HepG2 (cell line): Measurements from ENCODE around the gene MTMR1. TPM values are rescaled to one million over a fixed set of nuclear protein-coding genes. Genes with fewer than 3 reads are reported as not detected.

Experiments used
- ATAC-seq: fragments of 200-7000 bp; cut with Tn5 transposase; 3 replicates; pipeline ENCODE4 v1.9.1; 2020; ENCODE audit warnings: mild to moderate bottlenecking, moderate library complexity
- BruUV-seq: library from RNA; stranded (reverse); fragments of 400-500 nt; replicated peaks from 2 replicates; lab custom pipeline; 2021; lab: Mats Ljungman, UMichigan
- CTCF ChIA-PET: fragments of 300-600 bp; formaldehyde crosslinking; extraction: SDS; loops from one replicate; lab custom pipeline; 2021; ENCODE audit warnings: low total read pairs, inconsistent platforms, low intra/inter-chr PET ratio; lab: Yijun Ruan, JAX
- POLR2A ChIA-PET: fragments of 350-600 bp; sonication (Branson Sonifier 250); formaldehyde crosslinking; loops from one replicate; lab custom pipeline; 2020; ENCODE audit warnings: antibody characterized with exemption, inconsistent platforms; lab: Yijun Ruan, JAX
- DNase-seq: peaks from one replicate; pipeline ENCODE4 v3.0.0-alpha.2; 2015; ENCODE audit warnings: low spot score
- FAIRE-seq: peaks from 3 replicates; lab custom pipeline; 2011; peaks lifted over from hg19 to GRCh38; lab: Jason Lieb, UNC
- H2AFZ ChIP-seq: one replicate; pipeline ENCODE4 v1.6.1; 2011; ENCODE audit warnings: low read length, inconsistent platforms
- H3K27ac ChIP-seq: fragments of 300-600 bp; 3 replicates; pipeline ENCODE4 v1.8.0; 2011; ENCODE audit warnings: mixed run types, mild to moderate bottlenecking, mixed read lengths, low read length, inconsistent platforms; ENCODE audit not compliant: insufficient read depth; ENCODE audit errors: extremely low read length
- H3K27me3 ChIP-seq, 2 experiments: fragments of 200-600 bp in 1 of 2; 2 replicates in 1 of 2; 3 replicates in 1 of 2; pipeline versions ENCODE4 v1.6.0 to v1.8.0; 2011; ENCODE audit warnings: low read length in 2 of 2, mild to moderate bottlenecking in 2 of 2, moderate library complexity in 2 of 2, inconsistent platforms in 1 of 2; ENCODE audit not compliant: insufficient read depth in 2 of 2, control insufficient read depth in 1 of 2
- H3K36me3 ChIP-seq, 2 experiments: fragments of 200-600 bp in 1 of 2; replicated peaks in 1 of 2; 2 replicates in 1 of 2; 3 replicates in 1 of 2; pipeline versions ENCODE4 v1.5.1 to v1.8.0; 2011; ENCODE audit warnings: low read length in 2 of 2, inconsistent platforms in 1 of 2; ENCODE audit not compliant: insufficient read depth in 2 of 2, control insufficient read depth in 1 of 2
- H3K4me1 ChIP-seq: 2 replicates; pipeline ENCODE4 v1.5.1; 2012; ENCODE audit warnings: low read length, inconsistent platforms; ENCODE audit not compliant: insufficient read depth
- H3K4me2 ChIP-seq: 2 replicates; pipeline ENCODE4 v1.6.0; 2011; ENCODE audit warnings: low read depth, low read length, inconsistent platforms
- H3K4me3 ChIP-seq, 3 experiments: fragments of 200-600 bp in 1 of 3; sonication (generic), shearing (Covaris generic) in 1 of 3; replicated peaks in 1 of 3; 2 replicates each; pipeline ENCODE4 v1.5.1; 2011 to 2016; ENCODE audit warnings: low read length in 3 of 3, inconsistent platforms in 2 of 3, low read depth in 2 of 3, mild to moderate bottlenecking in 2 of 3, control low read depth in 1 of 3, mixed read lengths in 1 of 3; ENCODE audit not compliant: insufficient read depth in 1 of 3
- H3K79me2 ChIP-seq: one replicate; pipeline ENCODE4 v1.6.1; 2011; ENCODE audit warnings: low read length, inconsistent platforms; ENCODE audit not compliant: insufficient read depth
- H3K9ac ChIP-seq: 2 replicates; pipeline ENCODE4 v1.6.0; 2011; ENCODE audit warnings: mild to moderate bottlenecking, low read depth, low read length, inconsistent platforms; ENCODE audit not compliant: insufficient read depth
- H3K9me3 ChIP-seq: 2 replicates; pipeline ENCODE4 v1.5.1; 2012; ENCODE audit warnings: mild to moderate bottlenecking, low read length
- H4K20me1 ChIP-seq: 2 replicates; pipeline ENCODE4 v1.6.0; 2011; ENCODE audit warnings: inconsistent platforms, mild to moderate bottlenecking, low read length, moderate library complexity; ENCODE audit not compliant: insufficient read depth
- ARID5B ChIP-seq: IDR thresholded peaks from 2 replicates; pipeline ENCODE4 v1.4.0; 2020; ENCODE audit warnings: mild to moderate bottlenecking, missing genetic modification reagents
- CC2D1A ChIP-seq: sonication (generic); formaldehyde crosslinking; IDR thresholded peaks from 2 replicates; pipeline ENCODE4 v1.8.1; 2023; ENCODE audit warnings: mild to moderate bottlenecking, missing genetic modification reagents
- CHCHD3 ChIP-seq: sonication (generic); formaldehyde crosslinking; IDR thresholded peaks from 2 replicates; pipeline ENCODE4 v1.8.0; 2022; ENCODE audit warnings: mild to moderate bottlenecking, missing genetic modification reagents, moderate library complexity
- GATAD2A ChIP-seq: IDR thresholded peaks from 2 replicates; pipeline ENCODE4 v1.6.1; 2016
- MTA1 ChIP-seq: sonication (generic); formaldehyde crosslinking; IDR thresholded peaks from 2 replicates; pipeline ENCODE4 v1.4.0; 2020; ENCODE audit warnings: missing genetic modification reagents, mild to moderate bottlenecking, borderline replicate concordance
- PAXIP1 ChIP-seq: sonication (generic); formaldehyde crosslinking; conservative IDR thresholded peaks from 2 replicates; pipeline ENCODE4 v1.4.0; 2020; ENCODE audit warnings: mild to moderate bottlenecking, missing genetic modification reagents, moderate library complexity
- SIN3A ChIP-seq: IDR thresholded peaks from 2 replicates; pipeline ENCODE4 v1.6.1; 2011; ENCODE audit warnings: low read depth, mild to moderate bottlenecking, control low read depth, low read length, borderline replicate concordance
- ZBTB43 ChIP-seq: sonication (generic); formaldehyde crosslinking; conservative IDR thresholded peaks from 2 replicates; pipeline ENCODE4 v1.4.0; 2020; ENCODE audit warnings: missing genetic modification reagents
- WGBS: methylation state at CpG from one replicate; pipeline ENCODE4 v1.1.6; 2017; ENCODE audit warnings: low lambda C conversion rate; 5-methylcytosine and 5-hydroxymethylcytosine counted together
- in situ Hi-C: cut with HindIII; loops from 2 replicates; pipeline ENCODE4 v1.10.0; 2017; ENCODE audit warnings: low pct_unique_long_range_greater_than_20kb; ENCODE audit not compliant: extremely low pct_ligation_motif_present
- intact Hi-C: fragments of 100-400 bp; cut with micrococcal nuclease; formaldehyde crosslinking; loops from one replicate; pipeline ENCODE4 v1.10.0; 2022; ENCODE audit not compliant: unreplicated experiment
- polyA plus RNA-seq, 8 experiments: library from polyadenylated mRNA; depleted of rRNA in 3 of 8; stranded (reverse) in 7 of 8; unstranded in 1 of 8; fragments of >200 nt; fragmentation: Illumina TruSeq in 4 of 8; extraction: Trizol in 4 of 8; gene quantifications; 2 replicates each; pipeline versions ENCODE4 v1.2.1 to v1.2.3, GENCODE V29; 2011 to 2016; ENCODE audit warnings: low read depth in 4 of 8, missing spikeins in 1 of 8, mixed read lengths in 1 of 8; ENCODE audit not compliant: insufficient read depth in 1 of 8
- total RNA-seq, 5 experiments: library from RNA; depleted of rRNA; stranded (reverse); fragments of >200 nt; fragmentation: Illumina TruSeq; extraction: Trizol; gene quantifications; 2 replicates each; pipeline ENCODE4 v1.2.3, GENCODE V29; 2016; ENCODE audit warnings: low read depth in 1 of 5

MTMR1 gene
- total and polyA plus RNA-seq, 2 of the 13 experiments (the other 11 are each of a cell fraction or from before 2014, with no cell fraction given) = 8.9 to 11.1 TPM

- no peak for TF ChIP-seq ZBTB43 (CRISPR knock-in tag)
- no peak for TF ChIP-seq CHCHD3 (CRISPR knock-in tag)
- no peak for TF ChIP-seq ARID5B (CRISPR knock-in tag)
- TF ChIP-seq SIN3A = no peak
- no peak for TF ChIP-seq MTA1
Measured at GRCh38 chrX:150765237-150765636, 72.0 kb downstream of the MTMR1 start (continued).

GRCh38 chrX:150765782-150766350 is 72.7 kb downstream of the MTMR1 start:
- Histone ChIP-seq H3K79me2 (no peaks in the 10 kb centered on the region), H3K4me3 (no peak overlapping the region), H3K36me3 (no peaks in the 10 kb centered on the region), H3K27ac (no peak overlapping the region), H2AFZ (no peak overlapping the region), H3K9me3 (no peaks in the 10 kb centered on the region), H3K9ac (no peak overlapping the region), H4K20me1 (no peaks in the 10 kb centered on the region), H3K4me1 (no peaks in the 10 kb centered on the region), H3K4me2 (no peak overlapping the region), H3K27me3 (no peaks in the 10 kb centered on the region)
- POLR2A ChIA-PET = no interaction called here
- FAIRE-seq (no peak), ATAC-seq (no peak), DNase-seq (no peak)
- intact Hi-C loops (no loop called here), in situ Hi-C loops (no loop called here)
- WGBS = 100% methylated on average over 3 of the region's 19 CpGs
- BruUV-seq = no TSS peak
- CTCF ChIA-PET = no interaction called here
- TF ChIP-seq GATAD2A (CRISPR knock-in tag) (no peak), PAXIP1 (no peak), CC2D1A (CRISPR knock-in tag) (no peak)
